ENCODE data around the gene RNF151.

The RNF151 gene

GRCh38 chr16:1974157-1975070 is 7.8 kb downstream of the RNF151 start:
- H3K4me3 ChIP-seq (ENCODE audit: low read depth, low read length): no peak overlapping the region
- TF ChIP-seq CTCF (IDR thresholded peaks at IDR 0.05; ENCODE audit: low read depth, low read length): no peak

DNA sequence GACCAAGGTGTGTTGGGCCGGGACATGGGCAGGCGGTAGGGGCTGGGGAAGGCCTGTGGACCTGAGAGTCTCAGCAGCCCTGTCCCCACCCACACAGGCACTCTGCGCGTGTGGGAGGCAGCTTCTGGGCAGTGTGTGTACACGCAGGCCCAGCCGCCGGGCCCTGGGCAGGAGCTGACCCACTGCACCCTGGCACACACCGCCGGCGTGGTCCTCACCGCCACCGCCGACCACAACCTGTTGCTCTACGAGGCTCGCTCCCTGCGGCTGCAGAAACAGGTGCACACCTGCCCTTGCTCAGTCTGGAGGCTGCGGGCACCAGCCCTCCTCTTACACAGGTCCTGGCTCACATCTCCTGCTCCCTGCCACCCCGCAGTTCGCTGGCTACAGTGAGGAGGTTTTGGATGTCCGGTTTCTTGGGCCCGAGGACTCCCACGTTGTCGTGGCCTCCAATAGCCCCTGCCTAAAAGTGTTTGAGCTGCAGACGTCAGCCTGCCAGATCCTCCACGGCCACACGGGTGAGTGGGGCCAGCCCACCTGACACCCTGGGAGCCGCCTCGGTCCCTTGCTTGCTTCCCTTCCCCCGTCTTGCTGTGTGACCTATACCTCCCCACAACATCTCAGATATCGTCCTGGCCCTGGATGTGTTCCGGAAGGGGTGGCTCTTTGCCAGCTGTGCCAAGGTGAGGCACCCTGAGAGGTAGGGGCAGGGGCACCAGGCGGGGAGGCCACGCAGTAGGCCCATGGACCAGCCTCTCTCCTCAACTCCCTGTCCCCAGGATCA is 9.0 kb downstream of the RNF151 start:
- H3K4me3 ChIP-seq (ENCODE audit: low read depth, low read length): no peak overlapping the region
- no peak for TF ChIP-seq CTCF (IDR thresholded peaks at IDR 0.05; ENCODE audit: low read depth, low read length)

DNA sequence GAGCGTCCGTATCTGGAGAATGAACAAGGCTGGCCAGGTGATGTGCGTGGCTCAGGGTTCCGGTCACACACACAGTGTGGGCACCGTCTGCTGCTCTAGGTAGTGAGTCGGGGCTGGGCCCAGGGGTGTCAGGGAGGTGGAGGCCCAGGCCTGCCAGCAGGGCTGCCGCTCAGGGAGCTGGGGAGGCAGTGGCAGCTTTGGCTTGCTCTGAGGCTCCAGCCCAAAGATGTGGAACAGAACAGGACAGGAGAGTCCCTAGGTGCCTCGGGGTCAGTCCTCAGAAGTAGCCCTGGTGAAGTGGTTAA is 9.5 kb downstream of the RNF151 start:
- TF ChIP-seq CTCF (IDR thresholded peaks at IDR 0.05; ENCODE audit: low read depth, low read length): no peak
- no peak overlapping the region for H3K4me3 ChIP-seq (ENCODE audit: low read depth, low read length)

GRCh38 chr16:1976951-1977874 is 10.6 kb downstream of the RNF151 start:
- TF ChIP-seq CTCF (IDR thresholded peaks at IDR 0.05; ENCODE audit: low read depth, low read length): no peak
- no peak overlapping the region for H3K4me3 ChIP-seq (ENCODE audit: low read depth, low read length)

GRCh38 chr16:1977875-1978268 is 11.2 kb downstream of the RNF151 start:
- TF ChIP-seq CTCF (IDR thresholded peaks at IDR 0.05; ENCODE audit: low read depth, low read length): no peak
- H3K4me3 ChIP-seq (ENCODE audit: low read depth, low read length): no peak overlapping the region

DNA sequence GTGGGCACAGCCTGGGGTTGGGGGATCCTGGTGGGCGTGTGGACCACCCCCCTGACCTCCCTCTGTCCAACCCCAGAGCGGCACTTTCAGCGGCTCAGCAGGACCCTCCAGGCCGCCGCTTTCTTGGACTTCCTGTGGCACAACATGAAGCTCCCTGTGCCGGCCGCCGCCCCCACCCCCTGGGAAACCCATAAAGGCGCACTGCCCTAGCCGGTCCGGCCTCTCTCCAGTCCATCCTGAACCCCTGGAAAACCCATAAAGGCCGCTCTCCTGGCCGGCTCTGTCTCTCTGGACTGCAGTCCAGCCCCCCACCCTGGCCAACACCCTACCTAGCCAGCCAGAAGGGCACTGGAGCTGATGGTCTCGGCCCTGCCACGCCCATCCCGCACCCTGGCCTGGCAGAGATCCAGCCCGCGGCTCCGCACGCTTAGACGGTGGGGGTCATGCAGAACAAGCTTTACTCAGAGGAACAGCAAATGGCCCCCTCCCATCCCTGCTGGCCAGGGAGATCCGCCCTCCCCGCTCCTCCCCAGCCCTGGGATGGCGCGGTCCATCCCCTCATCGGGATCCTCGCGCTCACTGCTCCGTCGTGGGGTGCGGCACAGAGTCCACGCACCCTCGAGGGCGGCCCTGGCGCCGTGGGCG is 11.9 kb downstream of the RNF151 start:
- no peak overlapping the region for H3K4me3 ChIP-seq (ENCODE audit: low read depth, low read length)
- TF ChIP-seq CTCF (IDR thresholded peaks at IDR 0.05; ENCODE audit: low read depth, low read length): no peak
